Keratinocyte (primary cell): ENCODE data around the gene GPR33. TPM values are rescaled to one million over a fixed set of nuclear protein-coding genes. Genes with fewer than 3 reads are reported as not detected.
A peak's percentile ranks its signal among the peaks of the same experiment; 100 is the strongest.

Source experiments
- DNase-seq: peaks from one replicate; pipeline ENCODE4 v3.0.0-alpha.2; 2011; ENCODE audit warnings: low read depth, missing footprints, low spot score
- FAIRE-seq: peaks from 2 replicates; lab custom pipeline; 2011; peaks lifted over from hg19 to GRCh38; lab: Jason Lieb, UNC
- H2AFZ ChIP-seq: 2 replicates; pipeline ENCODE4 v1.6.0; 2012; ENCODE audit warnings: low read length, control low read depth, inconsistent platforms; ENCODE audit not compliant: control insufficient read depth
- H3K27ac ChIP-seq: 2 replicates; pipeline ENCODE4 v1.5.1; 2011; ENCODE audit warnings: low read length; ENCODE audit not compliant: control insufficient read depth, insufficient read depth
- H3K27me3 ChIP-seq: 3 replicates; pipeline ENCODE4 v1.6.0; 2011; ENCODE audit warnings: low read length; ENCODE audit not compliant: control insufficient read depth, insufficient read depth; ENCODE audit errors: extremely low read depth
- H3K36me3 ChIP-seq, 2 experiments: 2 replicates in 1 of 2; 3 replicates in 1 of 2; pipeline ENCODE4 v1.5.1; 2011; ENCODE audit warnings: low read length in 2 of 2, mild to moderate bottlenecking in 1 of 2; ENCODE audit not compliant: control insufficient read depth in 2 of 2, insufficient read depth in 2 of 2; ENCODE audit errors: extremely low read depth in 1 of 2
- H3K4me1 ChIP-seq: 3 replicates; pipeline ENCODE4 v1.5.1; 2011; ENCODE audit warnings: low read length; ENCODE audit not compliant: control insufficient read depth, insufficient read depth; ENCODE audit errors: extremely low read depth
- H3K4me2 ChIP-seq: 3 replicates; pipeline ENCODE4 v1.6.0; 2011; ENCODE audit warnings: low read depth, low read length; ENCODE audit not compliant: control insufficient read depth, insufficient read depth; ENCODE audit errors: extremely low read depth
- H3K4me3 ChIP-seq, 3 experiments: fragments of 200-600 bp in 1 of 3; sonication (generic) in 1 of 3; 2 replicates in 2 of 3; 3 replicates in 1 of 3; pipeline ENCODE4 v1.5.1; 2011 to 2016; ENCODE audit warnings: low read length in 3 of 3, mild to moderate bottlenecking in 3 of 3, control low read depth in 2 of 3, inconsistent platforms in 1 of 3, low read depth in 1 of 3, mixed read lengths in 1 of 3, mixed run types in 1 of 3, moderate library complexity in 1 of 3; ENCODE audit not compliant: control insufficient read depth in 2 of 3, insufficient read depth in 2 of 3; ENCODE audit errors: extremely low read depth in 1 of 3
- H3K79me2 ChIP-seq: 2 replicates; pipeline ENCODE4 v1.6.0; 2012; ENCODE audit warnings: low read length; ENCODE audit not compliant: control insufficient read depth, insufficient read depth
- H3K9ac ChIP-seq: 3 replicates; pipeline ENCODE4 v1.6.0; 2011; ENCODE audit warnings: low read length; ENCODE audit not compliant: control insufficient read depth, insufficient read depth; ENCODE audit errors: extremely low read depth
- H3K9me1 ChIP-seq: 3 replicates; pipeline ENCODE4 v1.6.0; 2011; ENCODE audit warnings: low read length; ENCODE audit not compliant: control insufficient read depth, insufficient read depth; ENCODE audit errors: extremely low read depth
- H3K9me3 ChIP-seq: 2 replicates; pipeline ENCODE4 v1.5.1; 2012; ENCODE audit warnings: low read depth, low read length; ENCODE audit not compliant: control insufficient read depth
- H4K20me1 ChIP-seq: 3 replicates; pipeline ENCODE4 v1.6.0; 2011; ENCODE audit warnings: low read length; ENCODE audit not compliant: control insufficient read depth, insufficient read depth; ENCODE audit errors: extremely low read depth
- CTCF ChIP-seq, 3 experiments: IDR thresholded peaks in 1 of 3; conservative IDR thresholded peaks in 1 of 3; optimal IDR thresholded peaks in 1 of 3; 2 replicates in 2 of 3; 3 replicates in 1 of 3; pipeline versions ENCODE3 to v1.5.1; 2011; ENCODE audit warnings: low read length in 3 of 3, mild to moderate bottlenecking in 3 of 3, moderate library complexity in 2 of 3, control low read depth in 1 of 3, inconsistent platforms in 1 of 3; ENCODE audit not compliant: insufficient read depth in 2 of 3; ENCODE audit errors: extremely low read depth in 1 of 3
- EZH2 ChIP-seq: IDR thresholded peaks from one replicate; pipeline ENCODE4 v1.6.1; 2012; ENCODE audit warnings: inconsistent platforms, mild to moderate bottlenecking, low read length, moderate library complexity
- dilution Hi-C: fragments of 300-500 bp; cut with MboI; formaldehyde crosslinking; loops from one replicate; pipeline ENCODE4 v1.7.0; 2020; ENCODE audit warnings: low sequenced_read_pairs; ENCODE audit not compliant: extremely low pct_ligation_motif_present
- polyA plus RNA-seq, 5 experiments: library from polyadenylated mRNA; depleted of rRNA in 3 of 5; stranded (reverse) in 3 of 5; stranded (forward) in 1 of 5; unstranded in 1 of 5; fragments of >200 nt; gene quantifications; 1 replicate in 1 of 5; 2 replicates in 3 of 5; 3 replicates in 1 of 5; pipeline versions ENCODE4 v1.2.1 to v1.2.3, GENCODE V29; 2011 to 2012; ENCODE audit warnings: missing spikeins in 2 of 5, low read depth in 1 of 5, low replicate concordance in 1 of 5

The GPR33 gene
- polyA plus RNA-seq, 1 donor (not counting 4 experiments of a cell fraction or from before 2014, with no cell fraction given), result not detected

GRCh38 chr14:31501870-31502269 is 14.0 kb upstream of the GPR33 start:
- TF ChIP-seq EZH2, result no peak
- TF ChIP-seq CTCF (optimal IDR thresholded peaks at IDR 0.05 in 1 of 3, IDR thresholded peaks at IDR 0.05 in 1 of 3, conservative IDR thresholded peaks at IDR 0.05 in 1 of 3; ENCODE audit: extremely low read depth in 1 of 3, insufficient read depth in 2 of 3, low read length in 3 of 3), result no peak
- no peak overlapping the region for H3K4me2 ChIP-seq
- H3K79me2 ChIP-seq, result no peaks in the 10 kb centered on the region
- dilution Hi-C loops, result no loop called here
- H4K20me1 ChIP-seq, result no peaks in the 10 kb centered on the region
- H3K36me3 ChIP-seq, result no peaks in the 10 kb centered on the region
- FAIRE-seq (no peak), DNase-seq (no peak)
- no peaks in the 10 kb centered on the region for H3K9me1 ChIP-seq
- no peak overlapping the region for H2AFZ ChIP-seq
- no peaks in the 10 kb centered on the region for H3K9me3 ChIP-seq
- no peak overlapping the region for H3K27ac ChIP-seq
- no peaks in the 10 kb centered on the region for H3K4me1 ChIP-seq
- H3K4me3 ChIP-seq, result no peak overlapping the region
- no peaks in the 10 kb centered on the region for H3K27me3 ChIP-seq
- H3K9ac ChIP-seq, result no peak overlapping the region

- Histone ChIP-seq H4K20me1 (no peaks in the 10 kb centered on the region), H3K36me3 (no peaks in the 10 kb centered on the region), H2AFZ (peak overlapping the region; percentile 73), H3K9me1 (no peaks in the 10 kb centered on the region), H3K27me3 (no peaks in the 10 kb centered on the region), H3K4me2 (peak overlapping the region; percentile 23), H3K9ac (no peak overlapping the region), H3K27ac (no peak overlapping the region), H3K9me3 (no peaks in the 10 kb centered on the region), H3K4me3 (no peak overlapping the region), H3K4me1 (peaks cover 5% of the 10 kb centered on the region), H3K79me2 (no peaks in the 10 kb centered on the region)
- FAIRE-seq (peak; percentile 39), DNase-seq (peak; percentile 17)
- TF ChIP-seq EZH2 (no peak), CTCF (optimal IDR thresholded peaks at IDR 0.05 in 1 of 3, IDR thresholded peaks at IDR 0.05 in 1 of 3, conservative IDR thresholded peaks at IDR 0.05 in 1 of 3; ENCODE audit: extremely low read depth in 1 of 3, insufficient read depth in 2 of 3, low read length in 3 of 3) (no peak)
- dilution Hi-C loops, result no loop called here
Observed at GRCh38 chr14:31492759-31493498, 5.1 kb upstream of the GPR33 start.
